ENCODE results near the gene ANK3. TPM values are rescaled to one million over a fixed set of nuclear protein-coding genes. Genes with fewer than 3 reads are reported as not detected.

Gene ANK3
- total RNA-seq, 1 experiment from 2014 or later, result 69.6 TPM

- H3K27ac Mint-ChIP-seq, result no peak overlapping the region
Measured at GRCh38 chr10:59985639-59986038, 404.0 kb downstream of the ANK3 start.

More at GRCh38 chr10:59985639-59986038, 404.0 kb downstream of the ANK3 start:
- ATAC-seq (no peak), DNase-seq (ENCODE audit: low spot score) (no peak)
- POLR2A ChIA-PET, result no interaction called here
- Mint-ChIP-seq H3K36me3 (peaks cover 3% of the 10 kb centered on the region; the same call in 1 of the 2 replicates), H3K27me3 (ENCODE audit: low read depth) (no peaks in the 10 kb centered on the region), H3K4me3 (no peak overlapping the region), H3K4me1 (peaks cover 7% of the 10 kb centered on the region), H3K9me3 (peaks cover 16% of the 10 kb centered on the region)
- no peak for TF ChIP-seq ZNF281 (CRISPR knock-in tag; IDR thresholded peaks at IDR 0.05)
- TF ChIP-seq IRF1 (CRISPR knock-in tag; IDR thresholded peaks at IDR 0.05), result no peak
- TF ChIP-seq CBFB (CRISPR knock-in tag; IDR thresholded peaks at IDR 0.05; ENCODE audit: low read depth), result no peak
- TF ChIP-seq ZBTB43 (CRISPR knock-in tag; IDR thresholded peaks at IDR 0.05), result no peak
- no peak for TF ChIP-seq RELA (CRISPR knock-in tag; IDR thresholded peaks at IDR 0.05; ENCODE audit: borderline replicate concordance)
- TF ChIP-seq ZNF138 (CRISPR knock-in tag; conservative IDR thresholded peaks at IDR 0.05), result no peak
- TF ChIP-seq TEAD1 (CRISPR knock-in tag; IDR thresholded peaks at IDR 0.05), result no peak
- TF ChIP-seq CREM (CRISPR knock-in tag; IDR thresholded peaks at IDR 0.05), result no peak
- TF ChIP-seq AR (CRISPR knock-in tag; IDR thresholded peaks at IDR 0.05), result no peak
- TF ChIP-seq ZNF263 (CRISPR knock-in tag; IDR thresholded peaks at IDR 0.05; ENCODE audit: low read depth), result no peak
- TF ChIP-seq USF2 (CRISPR knock-in tag; IDR thresholded peaks at IDR 0.05), result no peak
- TF ChIP-seq CDX4 (CRISPR knock-in tag; IDR thresholded peaks at IDR 0.05; ENCODE audit: borderline replicate concordance), result no peak
- no peak for TF ChIP-seq ZMAT4 (CRISPR knock-in tag; IDR thresholded peaks at IDR 0.05)
- TF ChIP-seq ZNF317 (CRISPR knock-in tag; IDR thresholded peaks at IDR 0.05; ENCODE audit: borderline replicate concordance, low read depth), result no peak
- TF ChIP-seq HMGXB4 (CRISPR knock-in tag; IDR thresholded peaks at IDR 0.05), result no peak
- TF ChIP-seq ZSCAN18 (CRISPR knock-in tag; IDR thresholded peaks at IDR 0.05), result no peak
- TF ChIP-seq IRF2 (CRISPR knock-in tag; IDR thresholded peaks at IDR 0.05; ENCODE audit: borderline replicate concordance, low read depth), result no peak
- TF ChIP-seq RORB (CRISPR knock-in tag; IDR thresholded peaks at IDR 0.05), result no peak
- no peak for TF ChIP-seq SOX15 (CRISPR knock-in tag; IDR thresholded peaks at IDR 0.05)
- CTCF ChIA-PET, result no interaction called here

All from WTC11 (cell line).